ENCODE measurements around the gene RCOR1.
A peak's percentile ranks its signal among the peaks of the same experiment; 100 is the strongest.

The RCOR1 gene

GRCh38 chr14:102776761-102777710 lies 184.6 kb downstream of the RCOR1 start, which contains the start of gene TRAF3:
Gene TRAF3, plus strand, starts transcription at chr14:102777449. Its CDS starts 92,753 bp downstream, at chr14:102870202.
- no peak for TF ChIP-seq CTCF (IDR thresholded peaks at IDR 0.05; ENCODE audit: low read length, missing control alignments)
- peak; percentile 79 for DNase-seq (ENCODE audit: low read depth)
- peak within 1 kb of the TSS; percentile 63 for H3K4me3 ChIP-seq (replicated peaks; ENCODE audit: low read depth, low read length)

- no peak for DNase-seq (ENCODE audit: low read depth)
- peak overlapping the region; percentile 63 for H3K4me3 ChIP-seq (replicated peaks; ENCODE audit: low read depth, low read length)
- TF ChIP-seq CTCF (IDR thresholded peaks at IDR 0.05; ENCODE audit: low read length, missing control alignments) = no peak
These were observed 185.4 kb downstream of the RCOR1 start for GRCh38 chr14:102777711-102778337.

- H3K4me3 ChIP-seq (replicated peaks; ENCODE audit: low read depth, low read length) = peak overlapping the region; percentile 63
- no peak for TF ChIP-seq CTCF (IDR thresholded peaks at IDR 0.05; ENCODE audit: low read length, missing control alignments)
- peak; percentile 44 for DNase-seq (ENCODE audit: low read depth)
These were observed 186.1 kb downstream of the RCOR1 start for GRCh38 chr14:102778338-102779083.

- TF ChIP-seq CTCF (IDR thresholded peaks at IDR 0.05; ENCODE audit: low read length, missing control alignments) = no peak
- no peak for DNase-seq (ENCODE audit: low read depth)
- peak overlapping the region; percentile 63 for H3K4me3 ChIP-seq (replicated peaks; ENCODE audit: low read depth, low read length)
These were observed 186.6 kb downstream of the RCOR1 start for GRCh38 chr14:102779084-102779462.

GRCh38 chr14:102779574-102780315 lies 187.3 kb downstream of the RCOR1 start:
- peak; percentile 17 for TF ChIP-seq CTCF (IDR thresholded peaks at IDR 0.05; ENCODE audit: low read length, missing control alignments)
- H3K4me3 ChIP-seq (replicated peaks; ENCODE audit: low read depth, low read length) = peak overlapping the region; percentile 63
- DNase-seq (ENCODE audit: low read depth) = peak; percentile 58

Data from fibroblast of pulmonary artery (primary cell).